CD4-positive, alpha-beta T cell (primary cell): ENCODE results near the gene CNOT2. TPM values are rescaled to one million over a fixed set of nuclear protein-coding genes. Genes with fewer than 3 reads are reported as not detected.

Source experiments
- ATAC-seq: fragments of 200-7000 bp; cut with Tn5 transposase; one replicate; pipeline ENCODE4 v1.10.0; 2022; ENCODE audit warnings: mild to moderate bottlenecking; ENCODE audit not compliant: poor library complexity
- CTCF ChIA-PET: fragments of 350-600 bp; sonication (Branson Sonifier 250); formaldehyde crosslinking; loops from one replicate; lab custom pipeline; 2021; ENCODE audit warnings: antibody characterized with exemption, inconsistent platforms; lab: Charles Lee
- POLR2A ChIA-PET: fragments of 350-600 bp; sonication (Branson Sonifier 250); formaldehyde crosslinking; loops from one replicate; lab custom pipeline; 2021; ENCODE audit warnings: antibody characterized with exemption, inconsistent platforms; lab: Charles Lee
- DNase-seq, 14 experiments: peaks; one replicate each; pipeline ENCODE4 v3.0.0-alpha.2; 2013 to 2020; ENCODE audit warnings: mixed read lengths in 2 of 14
- H3K27ac ChIP-seq, 2 donors: one replicate each; pipeline versions ENCODE4 v1.5.1 to v1.7.0; 2013; ENCODE audit warnings: low read length in 2 of 2, low read depth in 1 of 2, mild to moderate bottlenecking in 1 of 2
- H3K27me3 ChIP-seq, 2 experiments: 1 replicate in 1 of 2; 2 replicates in 1 of 2; pipeline versions ENCODE4 v1.6.1 to v1.7.0; 2013; ENCODE audit warnings: low read length in 2 of 2, control low read depth in 1 of 2, mild to moderate bottlenecking in 1 of 2, moderate library complexity in 1 of 2; ENCODE audit not compliant: insufficient read depth in 2 of 2, control insufficient read depth in 1 of 2
- H3K36me3 ChIP-seq: one replicate; pipeline ENCODE4 v1.6.1; 2013; ENCODE audit warnings: low read length, control low read depth; ENCODE audit not compliant: insufficient read depth
- H3K4me1 ChIP-seq: one replicate; pipeline ENCODE4 v1.6.1; 2013; ENCODE audit warnings: low read length, control low read depth; ENCODE audit not compliant: insufficient read depth
- H3K4me3 ChIP-seq: one replicate; pipeline ENCODE4 v1.5.1; 2013; ENCODE audit warnings: mild to moderate bottlenecking, low read length, moderate library complexity
- H3K9me3 ChIP-seq, 2 experiments: 1 replicate in 1 of 2; 2 replicates in 1 of 2; pipeline versions ENCODE4 v1.6.1 to v1.7.0; 2013; ENCODE audit warnings: low read length in 2 of 2, mild to moderate bottlenecking in 2 of 2, control low read depth in 1 of 2, moderate library complexity in 1 of 2; ENCODE audit not compliant: control insufficient read depth in 1 of 2, insufficient read depth in 1 of 2
- H3K27ac Mint-ChIP-seq: one replicate; pipeline ENCODE4 v1.8.0; 2020; ENCODE audit warnings: mixed read lengths
- H3K27me3 Mint-ChIP-seq: one replicate; pipeline ENCODE4 v1.8.0; 2021; ENCODE audit warnings: mixed read lengths
- H3K36me3 Mint-ChIP-seq: one replicate; pipeline ENCODE4 v1.8.0; 2021; ENCODE audit warnings: low read depth, mixed read lengths
- H3K4me1 Mint-ChIP-seq: one replicate; pipeline ENCODE4 v1.8.0; 2021; ENCODE audit warnings: low read depth, mixed read lengths
- H3K4me3 Mint-ChIP-seq: one replicate; pipeline ENCODE4 v1.8.0; 2020; ENCODE audit warnings: mild to moderate bottlenecking, mixed read lengths
- H3K9me3 Mint-ChIP-seq: one replicate; pipeline ENCODE4 v1.8.0; 2020; ENCODE audit warnings: mixed read lengths
- intact Hi-C, 2 experiments: fragments of 100-400 bp; cut with DNase I in 1 of 2; cut with micrococcal nuclease in 1 of 2; formaldehyde crosslinking; loops; one replicate each; pipeline versions ENCODE4 v1.15.1 to v1.9.0; 2023 to 2025; cut with DNase I, micrococcal nuclease
- total RNA-seq, 174 experiments: library from RNA in 2 of 174; stranded (reverse) in 2 of 174; gene quantifications; one replicate each; pipeline ENCODE4 v1.2.3 and lab custom pipeline; 2021 to 2026
- TF ChIP-seq, protein P1 (sequence below): fragments of 200-600 bp; IDR thresholded peaks from one replicate; pipeline ENCODE4 v1.8.0; 2022; ENCODE audit warnings: antibody characterized with exemption, mild to moderate bottlenecking

The CNOT2 gene
- total RNA-seq, 2 experiments from 2014 or later: 107 to 121 TPM

DNA sequence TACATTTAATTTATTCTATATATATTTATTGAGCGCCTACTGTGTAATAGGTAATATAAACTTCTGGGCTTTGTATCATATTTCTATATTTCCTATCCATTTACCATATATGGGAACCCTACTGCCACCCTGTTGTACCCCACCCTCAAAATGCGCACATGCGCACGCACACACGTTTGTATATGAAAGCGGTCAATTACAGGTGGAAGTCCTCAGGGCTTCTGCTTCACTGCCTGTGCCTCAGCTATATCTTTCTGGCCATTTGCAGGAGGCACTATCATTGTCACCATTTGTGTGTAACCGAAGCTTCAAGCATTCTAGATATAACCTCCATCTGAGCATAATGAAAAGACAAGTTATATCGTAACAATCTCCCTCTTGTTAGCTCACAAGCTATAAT is 91.5 kb downstream of the CNOT2 start:
- POLR2A ChIA-PET: no interaction called here
- Histone ChIP-seq H3K36me3 (peaks cover 45% of the 10 kb centered on the region), H3K27ac (no peak overlapping the region), H3K4me1 (no peaks in the 10 kb centered on the region), H3K27me3 (no peaks in the 10 kb centered on the region), H3K9me3 (no peaks in the 10 kb centered on the region), H3K4me3 (no peak overlapping the region)
- TF ChIP-seq, protein P1, sequence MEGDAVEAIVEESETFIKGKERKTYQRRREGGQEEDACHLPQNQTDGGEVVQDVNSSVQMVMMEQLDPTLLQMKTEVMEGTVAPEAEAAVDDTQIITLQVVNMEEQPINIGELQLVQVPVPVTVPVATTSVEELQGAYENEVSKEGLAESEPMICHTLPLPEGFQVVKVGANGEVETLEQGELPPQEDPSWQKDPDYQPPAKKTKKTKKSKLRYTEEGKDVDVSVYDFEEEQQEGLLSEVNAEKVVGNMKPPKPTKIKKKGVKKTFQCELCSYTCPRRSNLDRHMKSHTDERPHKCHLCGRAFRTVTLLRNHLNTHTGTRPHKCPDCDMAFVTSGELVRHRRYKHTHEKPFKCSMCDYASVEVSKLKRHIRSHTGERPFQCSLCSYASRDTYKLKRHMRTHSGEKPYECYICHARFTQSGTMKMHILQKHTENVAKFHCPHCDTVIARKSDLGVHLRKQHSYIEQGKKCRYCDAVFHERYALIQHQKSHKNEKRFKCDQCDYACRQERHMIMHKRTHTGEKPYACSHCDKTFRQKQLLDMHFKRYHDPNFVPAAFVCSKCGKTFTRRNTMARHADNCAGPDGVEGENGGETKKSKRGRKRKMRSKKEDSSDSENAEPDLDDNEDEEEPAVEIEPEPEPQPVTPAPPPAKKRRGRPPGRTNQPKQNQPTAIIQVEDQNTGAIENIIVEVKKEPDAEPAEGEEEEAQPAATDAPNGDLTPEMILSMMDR: no peak
- no peak for DNase-seq
- H3K4me1 Mint-ChIP-seq: peaks cover 28% of the 10 kb centered on the region
- no peak overlapping the region for H3K27ac Mint-ChIP-seq
- no peak for ATAC-seq
- intact Hi-C loops: no loop called here
- CTCF ChIA-PET: no interaction called here
- H3K36me3 Mint-ChIP-seq: peaks cover 79% of the 10 kb centered on the region
- no peaks in the 10 kb centered on the region for H3K9me3 Mint-ChIP-seq
- no peak overlapping the region for H3K4me3 Mint-ChIP-seq
- no peaks in the 10 kb centered on the region for H3K27me3 Mint-ChIP-seq

DNA sequence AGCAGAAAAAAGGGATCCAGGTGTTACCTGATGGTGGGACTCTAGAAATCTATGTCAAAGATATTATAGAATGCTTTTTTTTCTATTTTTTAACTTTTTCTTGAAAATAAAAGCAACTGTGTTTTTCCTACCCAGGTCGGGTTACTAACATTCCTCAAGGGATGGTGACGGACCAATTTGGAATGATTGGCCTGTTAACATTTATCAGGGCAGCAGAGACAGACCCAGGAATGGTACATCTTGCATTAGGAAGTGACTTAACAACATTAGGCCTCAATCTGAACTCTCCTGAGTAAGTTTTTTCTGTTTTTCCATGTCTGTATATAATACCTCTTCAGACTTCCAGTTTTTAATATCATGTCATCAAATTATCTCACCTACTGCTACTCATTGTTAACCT is 95.3 kb downstream of the CNOT2 start:
- peaks cover 76% of the 10 kb centered on the region for H3K36me3 ChIP-seq
- POLR2A ChIA-PET: no interaction called here

DNA sequence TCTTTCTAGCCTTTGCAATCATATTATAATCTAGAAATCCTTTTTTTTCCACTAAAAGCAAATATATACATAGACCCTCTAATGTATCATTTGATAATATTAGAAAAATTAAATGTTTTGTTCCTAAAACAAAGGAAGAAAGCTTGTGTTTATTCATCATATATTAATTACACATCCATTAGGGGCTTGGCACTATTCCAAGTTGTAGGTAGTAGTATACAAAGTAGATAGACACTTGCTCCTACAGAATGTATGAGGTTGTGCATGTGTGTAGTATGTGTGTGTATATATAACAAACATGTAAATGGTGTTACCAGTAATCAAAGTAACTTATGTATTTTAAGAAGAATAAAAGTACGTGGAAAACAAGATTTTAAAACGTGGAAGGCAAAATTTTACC is 107.8 kb downstream of the CNOT2 start:
- peaks cover 18% of the 10 kb centered on the region for H3K4me1 Mint-ChIP-seq
- no peaks in the 10 kb centered on the region for H3K9me3 Mint-ChIP-seq
- H3K36me3 Mint-ChIP-seq: peaks cover 43% of the 10 kb centered on the region
- H3K4me1 ChIP-seq: no peaks in the 10 kb centered on the region
- H3K4me3 Mint-ChIP-seq: no peak overlapping the region
- no peaks in the 10 kb centered on the region for H3K9me3 ChIP-seq
- ChIA-PET CTCF (no interaction called here), POLR2A (no interaction called here)
- ATAC-seq (no peak), DNase-seq (no peak)
- H3K36me3 ChIP-seq: peaks cover 31% of the 10 kb centered on the region
- no peak overlapping the region for H3K27ac ChIP-seq
- TF ChIP-seq, protein P1: no peak
- no peak overlapping the region for H3K27ac Mint-ChIP-seq
- H3K27me3 ChIP-seq: no peaks in the 10 kb centered on the region
- intact Hi-C loops: no loop called here
- H3K27me3 Mint-ChIP-seq: no peaks in the 10 kb centered on the region
- no peak overlapping the region for H3K4me3 ChIP-seq

More for the DNA sequence above, 95.3 kb downstream of the CNOT2 start:
- Mint-ChIP-seq H3K4me3 (no peak overlapping the region), H3K9me3 (no peaks in the 10 kb centered on the region), H3K36me3 (peaks cover 86% of the 10 kb centered on the region), H3K4me1 (no peaks in the 10 kb centered on the region), H3K27ac (no peak overlapping the region), H3K27me3 (no peaks in the 10 kb centered on the region)
- H3K4me1 ChIP-seq: no peaks in the 10 kb centered on the region
- ATAC-seq (no peak), DNase-seq (no peak)
- CTCF ChIA-PET: no interaction called here
- TF ChIP-seq, protein P1: no peak
- intact Hi-C loops: no loop called here
- no peaks in the 10 kb centered on the region for H3K27me3 ChIP-seq
- no peak overlapping the region for H3K27ac ChIP-seq
- H3K4me3 ChIP-seq: no peak overlapping the region
- no peaks in the 10 kb centered on the region for H3K9me3 ChIP-seq
